Measurements from ENCODE around the gene UQCRC1.

- TF ChIP-seq EP300 (IDR thresholded peaks at IDR 0.05) (no peak), POLR2A (IDR thresholded peaks at IDR 0.05) (no peak), POLR2AphosphoS5 (IDR thresholded peaks at IDR 0.05) (no peak)
Measured at GRCh38 chr3:48652923-48653715, 43.7 kb upstream of the UQCRC1 start.
